ENCODE measurements around the gene TTLL12. TPM values are rescaled to one million over a fixed set of nuclear protein-coding genes. Genes with fewer than 3 reads are reported as not detected.
A peak's percentile ranks its signal among the peaks of the same experiment; 100 is the strongest.
"Not testable (repeated sequence)": the region's sequence is repeated elsewhere in the genome, so short reads cannot be mapped to it uniquely, and the experiment has no call there.

TTLL12 gene
- total RNA-seq, 1 donor from 2014 or later: 40.9 TPM

DNA sequence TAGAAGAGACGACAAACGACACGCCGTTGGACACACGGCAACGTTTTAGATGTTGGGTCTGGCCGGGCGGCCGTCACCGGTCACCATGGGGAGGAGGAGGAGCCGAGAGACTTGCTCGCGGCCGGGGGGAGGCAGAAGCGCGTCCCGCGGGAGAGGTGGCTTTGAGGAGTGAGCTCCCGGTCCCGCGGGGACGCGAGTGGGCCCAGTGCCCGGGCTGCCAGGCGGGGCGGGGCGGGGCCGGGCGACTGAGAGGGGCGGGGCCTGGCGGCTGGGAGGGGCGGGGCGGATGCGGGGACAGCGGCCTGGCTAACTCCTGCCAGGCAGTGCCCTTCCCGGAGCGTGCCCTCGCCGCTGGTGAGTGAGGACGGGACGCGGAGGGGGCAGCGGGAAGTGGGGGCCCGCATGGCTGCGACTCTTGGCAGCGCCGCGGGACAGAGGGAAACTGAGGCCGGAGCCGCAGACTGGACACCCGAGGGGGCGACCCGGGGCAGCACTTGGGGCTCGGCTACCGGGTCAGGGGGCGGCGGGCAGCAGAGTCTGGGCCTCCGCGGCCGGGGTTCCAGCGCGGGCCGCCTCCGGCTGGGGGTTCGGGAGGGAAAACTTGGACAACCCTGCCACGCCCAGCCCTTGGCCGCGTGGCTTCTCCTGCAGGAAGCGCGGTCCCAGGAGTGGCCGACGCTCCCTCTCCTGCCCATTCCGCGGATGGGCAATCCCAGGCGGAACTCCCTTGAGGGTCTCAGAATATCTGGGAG is 35.5 kb downstream of the TTLL12 start, which contains the start of gene TSPO:
Gene TSPO (plus strand): TSS at position 309 of the 752 bp plus-strand sequence. CDS start 7,680 bp downstream, outside the sequence.
- H3K36me3 Mint-ChIP-seq (ENCODE audit: insufficient read depth): no peaks in the 10 kb centered on the region
- peaks cover 27% of the 10 kb centered on the region for H3K27me3 Mint-ChIP-seq
- H3K4me3 Mint-ChIP-seq (ENCODE audit: low read depth): peak within 1 kb of the TSS; percentile 68
- H3K27ac Mint-ChIP-seq: no peak within 1 kb of the TSS
- H3K4me1 Mint-ChIP-seq (ENCODE audit: low read depth): peaks cover 2% of the 10 kb centered on the region
- no peak for TF ChIP-seq CTCF (IDR thresholded peaks at IDR 0.05; ENCODE audit: unreplicated experiment)
- no peak for DNase-seq (ENCODE audit: low spot score, unreplicated experiment)
- no peaks in the 10 kb centered on the region for H3K9me3 Mint-ChIP-seq (ENCODE audit: low read depth)

DNA sequence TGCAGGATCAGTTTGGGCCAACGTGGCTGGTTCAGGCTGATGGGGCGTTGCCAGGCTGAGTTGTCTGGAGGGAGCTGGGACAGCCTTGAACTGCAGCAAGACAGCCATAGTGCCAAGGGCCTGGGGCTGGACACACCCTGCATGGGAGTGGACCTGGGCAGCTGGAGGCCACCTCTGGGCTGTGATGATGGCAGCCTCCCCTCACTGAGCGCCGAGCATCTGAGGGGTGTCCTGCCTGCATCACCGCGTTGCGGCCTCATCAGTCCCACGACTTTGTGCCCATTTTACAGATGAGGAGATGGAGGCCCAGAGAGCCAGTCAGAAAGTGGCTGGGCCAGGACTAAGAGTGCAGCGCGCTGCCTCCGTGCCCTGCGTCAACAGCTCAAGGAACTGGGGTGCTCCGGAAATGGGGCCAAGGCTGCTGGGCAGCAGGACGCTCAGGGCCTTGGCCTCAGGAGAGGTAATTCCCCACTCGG is 36.2 kb downstream of the TTLL12 start:
- H3K9me3 Mint-ChIP-seq (ENCODE audit: low read depth): no peaks in the 10 kb centered on the region
- peak overlapping the region; percentile 68 for H3K4me3 Mint-ChIP-seq (ENCODE audit: low read depth)
- no peak for TF ChIP-seq CTCF (IDR thresholded peaks at IDR 0.05; ENCODE audit: unreplicated experiment)
- no peak for DNase-seq (ENCODE audit: low spot score, unreplicated experiment)
- peaks cover 2% of the 10 kb centered on the region for H3K4me1 Mint-ChIP-seq (ENCODE audit: low read depth)
- H3K27me3 Mint-ChIP-seq: peaks cover 27% of the 10 kb centered on the region
- no peaks in the 10 kb centered on the region for H3K36me3 Mint-ChIP-seq (ENCODE audit: insufficient read depth)
- no peak overlapping the region for H3K27ac Mint-ChIP-seq

GRCh38 chr22:43148581-43148980 is 38.4 kb downstream of the TTLL12 start:
- H3K9me3 Mint-ChIP-seq (ENCODE audit: low read depth): no peaks in the 10 kb centered on the region
- no peak overlapping the region for H3K27ac Mint-ChIP-seq
- TF ChIP-seq CTCF (IDR thresholded peaks at IDR 0.05; ENCODE audit: unreplicated experiment): no peak
- H3K4me1 Mint-ChIP-seq (ENCODE audit: low read depth): peaks cover 3% of the 10 kb centered on the region
- peaks cover 27% of the 10 kb centered on the region for H3K27me3 Mint-ChIP-seq
- DNase-seq (ENCODE audit: low spot score, unreplicated experiment): no peak
- H3K4me3 Mint-ChIP-seq (ENCODE audit: low read depth): no peak overlapping the region
- no peaks in the 10 kb centered on the region for H3K36me3 Mint-ChIP-seq (ENCODE audit: insufficient read depth)

GRCh38 chr22:43147821-43148220 is 39.1 kb downstream of the TTLL12 start:
- Mint-ChIP-seq H3K27ac (no peak overlapping the region), H3K36me3 (ENCODE audit: insufficient read depth) (no peaks in the 10 kb centered on the region), H3K4me3 (ENCODE audit: low read depth) (no peak overlapping the region), H3K9me3 (ENCODE audit: low read depth) (no peaks in the 10 kb centered on the region), H3K27me3 (peaks cover 23% of the 10 kb centered on the region), H3K4me1 (ENCODE audit: low read depth) (peaks cover 6% of the 10 kb centered on the region)
- no peak for TF ChIP-seq CTCF (IDR thresholded peaks at IDR 0.05; ENCODE audit: unreplicated experiment)
- no peak for DNase-seq (ENCODE audit: low spot score, unreplicated experiment)

DNA sequence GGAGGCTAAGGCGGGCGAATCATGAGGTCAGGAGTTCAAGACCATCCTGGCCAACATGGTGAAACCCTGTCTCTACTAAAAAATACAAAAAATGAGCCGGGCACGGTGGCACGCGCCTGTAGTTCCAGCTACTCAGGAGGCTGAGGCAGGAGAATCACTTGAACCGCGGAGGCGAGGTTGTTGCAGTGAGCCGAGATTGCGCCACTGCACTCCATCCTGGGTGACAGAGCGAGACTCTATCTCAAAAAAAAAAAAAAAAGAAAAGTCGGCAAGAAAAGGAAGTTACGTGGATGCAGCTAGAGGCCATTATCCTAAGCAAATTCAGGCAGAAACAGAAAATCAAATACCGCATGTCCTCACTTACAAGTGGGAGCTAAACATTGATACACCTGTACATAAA is 40.6 kb downstream of the TTLL12 start:
- not testable (repeated sequence) for H3K4me3 Mint-ChIP-seq (ENCODE audit: low read depth); H3K36me3 Mint-ChIP-seq (ENCODE audit: insufficient read depth); H3K27ac Mint-ChIP-seq; H3K9me3 Mint-ChIP-seq (ENCODE audit: low read depth); H3K4me1 Mint-ChIP-seq (ENCODE audit: low read depth); DNase-seq (ENCODE audit: low spot score, unreplicated experiment)
- H3K27me3 Mint-ChIP-seq: peaks cover 20% of the 10 kb centered on the region

DNA sequence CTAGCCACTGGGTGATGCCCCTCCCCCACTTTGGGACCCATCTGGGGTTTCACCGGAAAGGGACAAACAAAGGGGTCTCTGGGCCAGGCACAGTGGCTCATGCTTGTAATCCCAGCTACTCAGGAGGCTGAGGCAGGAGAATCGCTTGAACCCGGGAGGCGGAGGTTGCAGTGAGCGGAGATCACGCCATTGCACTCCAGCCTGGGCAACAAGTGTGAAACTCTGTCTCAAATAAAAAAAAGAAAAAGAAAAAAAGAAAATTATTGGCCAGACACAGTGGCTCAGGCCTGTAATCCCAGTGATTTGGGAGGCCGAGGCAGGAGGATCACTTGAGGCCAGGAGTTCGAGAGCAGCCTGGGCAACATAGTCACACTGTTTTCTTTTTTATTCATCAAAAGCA is 41.6 kb downstream of the TTLL12 start:
- H3K4me3 Mint-ChIP-seq (ENCODE audit: low read depth); H3K27ac Mint-ChIP-seq; H3K4me1 Mint-ChIP-seq (ENCODE audit: low read depth); DNase-seq (ENCODE audit: low spot score, unreplicated experiment); H3K9me3 Mint-ChIP-seq (ENCODE audit: low read depth); H3K36me3 Mint-ChIP-seq (ENCODE audit: insufficient read depth): not testable (repeated sequence)
- H3K27me3 Mint-ChIP-seq: peaks cover 12% of the 10 kb centered on the region
